IMR-90 (cell line): ENCODE measurements around the gene AOPEP. TPM values are rescaled to one million over a fixed set of nuclear protein-coding genes. Genes with fewer than 3 reads are reported as not detected.

Source experiments
- ATAC-seq: fragments of 200-7000 bp; cut with Tn5 transposase; 2 replicates; pipeline ENCODE4 v1.9.1; 2020; ENCODE audit warnings: low read depth, mild to moderate bottlenecking, moderate library complexity
- BruUV-seq: library from RNA; stranded (reverse); fragments of 400-500 nt; replicated peaks from 2 replicates; lab custom pipeline; 2021; lab: Mats Ljungman, UMichigan
- CTCF ChIA-PET: fragments of 300-600 bp; formaldehyde crosslinking; extraction: SDS; loops from one replicate; lab custom pipeline; 2021; ENCODE audit warnings: antibody characterized with exemption; lab: Yijun Ruan, JAX
- POLR2A ChIA-PET: fragments of 300-600 bp; sonication (Branson Sonifier 250); formaldehyde crosslinking; loops from one replicate; lab custom pipeline; 2022; ENCODE audit warnings: antibody characterized with exemption; ENCODE audit not compliant: unreplicated experiment; lab: Charles Lee
- DNase-seq: peaks from one replicate; pipeline ENCODE4 v3.0.0; 2013
- H2AFZ ChIP-seq: replicated peaks from 2 replicates; pipeline ENCODE3; 2013; ENCODE audit warnings: low read length, mild to moderate bottlenecking; ENCODE audit not compliant: poor library complexity
- H2AK5ac ChIP-seq: 2 replicates; pipeline ENCODE4 v1.6.1; 2013; ENCODE audit warnings: low read depth, low read length, inconsistent platforms
- H2AK9ac ChIP-seq: replicated peaks from 2 replicates; pipeline ENCODE3; 2013; ENCODE audit warnings: mild to moderate bottlenecking, low read depth, low read length, moderate library complexity; ENCODE audit not compliant: poor library complexity
- H2BK120ac ChIP-seq: 2 replicates; pipeline ENCODE4 v1.6.1; 2013; ENCODE audit warnings: low read depth, low read length, inconsistent platforms
- H2BK15ac ChIP-seq: 3 replicates; pipeline ENCODE4 v1.6.1; 2013; ENCODE audit warnings: low read depth, low read length, inconsistent platforms
- H2BK20ac ChIP-seq: 2 replicates; pipeline ENCODE4 v1.6.1; 2013; ENCODE audit warnings: low read depth, mild to moderate bottlenecking, inconsistent platforms, low read length, moderate library complexity
- H2BK5ac ChIP-seq: 2 replicates; pipeline ENCODE4 v1.6.1; 2013; ENCODE audit warnings: mild to moderate bottlenecking, low read depth, low read length, inconsistent platforms; ENCODE audit not compliant: poor library complexity, severe bottlenecking
- H3K14ac ChIP-seq: replicated peaks from 2 replicates; pipeline ENCODE4 v1.6.1; 2013; ENCODE audit warnings: low read depth, low read length, inconsistent platforms
- H3K18ac ChIP-seq: 2 replicates; pipeline ENCODE4 v1.6.1; 2013; ENCODE audit warnings: low read depth, low read length, control low read depth
- H3K23ac ChIP-seq: 2 replicates; pipeline ENCODE4 v1.6.1; 2013; ENCODE audit warnings: low read depth, low read length, inconsistent platforms
- H3K27ac ChIP-seq: 2 replicates; pipeline ENCODE4 v1.5.1; 2013; ENCODE audit warnings: mild to moderate bottlenecking, control low read depth, low read length; ENCODE audit not compliant: insufficient read depth
- H3K27me3 ChIP-seq: 2 replicates; pipeline ENCODE4 v1.6.1; 2013; ENCODE audit warnings: low read length; ENCODE audit not compliant: control insufficient read depth, insufficient read depth
- H3K36me3 ChIP-seq: 2 replicates; pipeline ENCODE4 v1.6.1; 2013; ENCODE audit warnings: low read length, mixed read lengths; ENCODE audit not compliant: control insufficient read depth, insufficient read depth
- H3K4ac ChIP-seq: 2 replicates; pipeline ENCODE4 v1.6.1; 2013; ENCODE audit warnings: low read depth, low read length, inconsistent platforms
- H3K4me1 ChIP-seq: 2 replicates; pipeline ENCODE4 v1.6.1; 2013; ENCODE audit warnings: low read length, mixed read lengths; ENCODE audit not compliant: control insufficient read depth, insufficient read depth
- H3K4me2 ChIP-seq: 2 replicates; pipeline ENCODE4 v1.6.1; 2013; ENCODE audit warnings: low read depth, mild to moderate bottlenecking, control low read depth, low read length, moderate library complexity
- H3K4me3 ChIP-seq: 2 replicates; pipeline ENCODE4 v1.5.1; 2013; ENCODE audit warnings: low read depth, mild to moderate bottlenecking, control low read depth, low read length, moderate library complexity; ENCODE audit not compliant: insufficient read depth
- H3K56ac ChIP-seq: 2 replicates; pipeline ENCODE4 v1.6.1; 2013; ENCODE audit warnings: low read length, inconsistent platforms; ENCODE audit not compliant: insufficient read depth; ENCODE audit errors: extremely low read depth
- H3K79me1 ChIP-seq, 2 experiments: 2 replicates each; pipeline ENCODE4 v1.6.1; 2013; ENCODE audit warnings: low read length in 2 of 2, inconsistent platforms in 1 of 2, low read depth in 1 of 2
- H3K9ac ChIP-seq: 2 replicates; pipeline ENCODE4 v1.6.1; 2013; ENCODE audit warnings: low read depth, low read length, control low read depth
- H3K9me1 ChIP-seq: 2 replicates; pipeline ENCODE4 v1.6.1; 2013; ENCODE audit warnings: low read length, inconsistent platforms; ENCODE audit not compliant: insufficient read depth
- H3K9me3 ChIP-seq: 2 replicates; pipeline ENCODE4 v1.6.1; 2013; ENCODE audit warnings: low read length; ENCODE audit not compliant: control insufficient read depth, insufficient read depth
- H4K20me1 ChIP-seq: 2 replicates; pipeline ENCODE4 v1.6.1; 2013; ENCODE audit warnings: low read length, inconsistent platforms; ENCODE audit not compliant: insufficient read depth
- H4K5ac ChIP-seq: 2 replicates; pipeline ENCODE4 v1.6.1; 2013; ENCODE audit warnings: mild to moderate bottlenecking, low read depth, low read length, control low read depth
- H4K8ac ChIP-seq, 2 experiments: 2 replicates each; pipeline ENCODE4 v1.6.1; 2013; ENCODE audit warnings: low read depth in 2 of 2, low read length in 2 of 2, control low read depth in 1 of 2, inconsistent platforms in 1 of 2
- H4K91ac ChIP-seq: 2 replicates; pipeline ENCODE4 v1.6.1; 2013; ENCODE audit warnings: low read depth, low read length, inconsistent platforms; ENCODE audit not compliant: insufficient read depth
- BHLHE40 ChIP-seq: fragments of 150-350 bp; IDR thresholded peaks from 2 replicates; pipeline ENCODE4 v1.6.1; 2016; ENCODE audit warnings: mild to moderate bottlenecking, low read depth, low read length
- CEBPB ChIP-seq: IDR thresholded peaks from 2 replicates; pipeline ENCODE4 v1.6.1; 2012; ENCODE audit warnings: low read depth, low read length, improper control_type of control experiment
- CHD1 ChIP-seq: IDR thresholded peaks from 2 replicates; pipeline ENCODE4 v1.6.1; 2012; ENCODE audit warnings: low read depth, low read length, improper control_type of control experiment
- CTCF ChIP-seq: conservative IDR thresholded peaks from 2 replicates; pipeline ENCODE4 v1.5.1; 2012; ENCODE audit warnings: mild to moderate bottlenecking, low read depth, low read length, improper control_type of control experiment
- FOS ChIP-seq: fragments of 150-350 bp; IDR thresholded peaks from 2 replicates; pipeline ENCODE4 v1.6.1; 2016; ENCODE audit warnings: low read depth, low read length
- MAFK ChIP-seq: IDR thresholded peaks from 2 replicates; pipeline ENCODE4 v1.6.1; 2012; ENCODE audit warnings: low read depth, low read length, improper control_type of control experiment
- MAZ ChIP-seq: IDR thresholded peaks from 2 replicates; pipeline ENCODE4 v1.6.1; 2012; ENCODE audit warnings: low read depth, mild to moderate bottlenecking, low read length, improper control_type of control experiment, moderate library complexity, borderline replicate concordance
- MXI1 ChIP-seq: IDR thresholded peaks from 2 replicates; pipeline ENCODE4 v1.6.1; 2012; ENCODE audit warnings: low read depth, mild to moderate bottlenecking, low read length, moderate library complexity, borderline replicate concordance
- NFE2L2 ChIP-seq: fragments of 150-350 bp; IDR thresholded peaks from 2 replicates; pipeline ENCODE4 v1.6.1; 2016; ENCODE audit warnings: low read depth, mild to moderate bottlenecking, low read length
- POLR2A ChIP-seq: IDR thresholded peaks from 2 replicates; pipeline ENCODE4 v1.6.1; 2012; ENCODE audit warnings: mild to moderate bottlenecking, low read depth, low read length
- RAD21 ChIP-seq: IDR thresholded peaks from 2 replicates; pipeline ENCODE4 v1.6.1; 2012; ENCODE audit warnings: low read length, improper control_type of control experiment
- RCOR1 ChIP-seq: IDR thresholded peaks from 2 replicates; pipeline ENCODE4 v1.6.1; 2012; ENCODE audit warnings: mild to moderate bottlenecking, low read length, improper control_type of control experiment; ENCODE audit not compliant: insufficient replicate concordance
- SMC3 ChIP-seq: fragments of 150-350 bp; IDR thresholded peaks from 2 replicates; pipeline ENCODE4 v1.6.1; 2016; ENCODE audit warnings: low read depth, mild to moderate bottlenecking, antibody characterized with exemption, low read length, moderate library complexity
- WGBS, 2 experiments: methylation state at CpG; one replicate each; pipeline versions ENCODE4 v1.1.5 to v1.1.7; 2013; ENCODE audit warnings: missing lambda C conversion rate in 2 of 2; ENCODE audit not compliant: insufficient read length in 1 of 2; ENCODE audit errors: extremely low coverage in 2 of 2; 5-methylcytosine and 5-hydroxymethylcytosine counted together
- dilution Hi-C: fragments of 300-500 bp; cut with HindIII; formaldehyde crosslinking; loops from one replicate; pipeline ENCODE4 v1.14.3; 2018; ENCODE audit warnings: low sequenced_read_pairs; ENCODE audit not compliant: unreplicated experiment
- in situ Hi-C: fragments of 300-500 bp; cut with MboI; formaldehyde crosslinking; loops from 3 replicates; pipeline ENCODE4 v1.14.3; 2019; ENCODE audit warnings: low sequenced_read_pairs, inconsistent platforms, mixed read lengths
- intact Hi-C: fragments of 100-400 bp; cut with micrococcal nuclease; formaldehyde crosslinking; loops from 2 replicates; pipeline ENCODE4 v1.10.0; 2022
- polyA plus RNA-seq, 3 experiments: library from polyadenylated mRNA; depleted of rRNA; stranded (reverse); fragments of >200 nt; gene quantifications; 2 replicates each; pipeline ENCODE4 v1.2.3, GENCODE V29; 2012; ENCODE audit warnings: low replicate concordance in 1 of 3
- total RNA-seq: library from RNA; depleted of rRNA; stranded (reverse); fragments of >200 nt; gene quantifications from 2 replicates; pipeline ENCODE4 v1.2.3, GENCODE V29; 2012
- TF ChIP-seq, protein P1 (sequence below): fragments of 150-350 bp; IDR thresholded peaks from 2 replicates; pipeline ENCODE4 v1.6.1; 2017; ENCODE audit warnings: mild to moderate bottlenecking, antibody characterized with exemption, low read length, low read depth
- TF ChIP-seq, protein P2 (sequence below): fragments of 150-350 bp; IDR thresholded peaks from 2 replicates; pipeline ENCODE4 v1.6.1; 2016; ENCODE audit warnings: low read depth, mild to moderate bottlenecking, low read length, moderate library complexity, borderline replicate concordance

Gene AOPEP
- total and polyA plus RNA-seq, 2 of the 4 experiments (the other 2 are of a cell fraction), result 34.9 to 38.7 TPM

- Histone ChIP-seq H4K8ac (no peak overlapping the region), H2BK120ac (no peak overlapping the region), H3K14ac (no peak overlapping the region), H2AFZ (no peak overlapping the region), H2AK5ac (no peak overlapping the region), H3K4me1 (peaks cover 6% of the 10 kb centered on the region), H4K91ac (no peak overlapping the region), H3K27me3 (no peaks in the 10 kb centered on the region), H3K9me3 (no peaks in the 10 kb centered on the region), H3K56ac (no peak overlapping the region), H2BK5ac (no peak overlapping the region), H3K23ac (no peak overlapping the region), H3K4me3 (no peak overlapping the region), H3K79me1 (peaks cover 15 to 22% of the 10 kb centered on the region in 2 experiments; a peak in 3 of 4 replicates), H3K18ac (no peak overlapping the region), H2BK15ac (no peak overlapping the region), H3K36me3 (peaks cover 8% of the 10 kb centered on the region; the same call in 1 of the 2 replicates), H2AK9ac (no peak overlapping the region), H3K4me2 (no peak overlapping the region), H3K4ac (no peak overlapping the region), H3K27ac (no peak overlapping the region), H3K9ac (no peak overlapping the region), H3K9me1 (peaks cover 9% of the 10 kb centered on the region; the same call in 1 of the 2 replicates), H2BK20ac (no peak overlapping the region), H4K20me1 (no peaks in the 10 kb centered on the region), H4K5ac (no peak overlapping the region)
- TF ChIP-seq, protein P1, sequence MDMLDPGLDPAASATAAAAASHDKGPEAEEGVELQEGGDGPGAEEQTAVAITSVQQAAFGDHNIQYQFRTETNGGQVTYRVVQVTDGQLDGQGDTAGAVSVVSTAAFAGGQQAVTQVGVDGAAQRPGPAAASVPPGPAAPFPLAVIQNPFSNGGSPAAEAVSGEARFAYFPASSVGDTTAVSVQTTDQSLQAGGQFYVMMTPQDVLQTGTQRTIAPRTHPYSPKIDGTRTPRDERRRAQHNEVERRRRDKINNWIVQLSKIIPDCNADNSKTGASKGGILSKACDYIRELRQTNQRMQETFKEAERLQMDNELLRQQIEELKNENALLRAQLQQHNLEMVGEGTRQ, result no peak
- TF ChIP-seq CTCF, result no peak
- TF ChIP-seq NFE2L2, result no peak
- TF ChIP-seq, protein P2, sequence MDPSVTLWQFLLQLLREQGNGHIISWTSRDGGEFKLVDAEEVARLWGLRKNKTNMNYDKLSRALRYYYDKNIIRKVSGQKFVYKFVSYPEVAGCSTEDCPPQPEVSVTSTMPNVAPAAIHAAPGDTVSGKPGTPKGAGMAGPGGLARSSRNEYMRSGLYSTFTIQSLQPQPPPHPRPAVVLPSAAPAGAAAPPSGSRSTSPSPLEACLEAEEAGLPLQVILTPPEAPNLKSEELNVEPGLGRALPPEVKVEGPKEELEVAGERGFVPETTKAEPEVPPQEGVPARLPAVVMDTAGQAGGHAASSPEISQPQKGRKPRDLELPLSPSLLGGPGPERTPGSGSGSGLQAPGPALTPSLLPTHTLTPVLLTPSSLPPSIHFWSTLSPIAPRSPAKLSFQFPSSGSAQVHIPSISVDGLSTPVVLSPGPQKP, result no peak
- no peak for TF ChIP-seq BHLHE40
- no peak for TF ChIP-seq MAZ
- TF ChIP-seq RCOR1, result no peak
- no peak for TF ChIP-seq POLR2A
- TF ChIP-seq CHD1, result no peak
- TF ChIP-seq CEBPB, result no peak
- TF ChIP-seq MXI1, result no peak
- no peak for TF ChIP-seq RAD21
- no peak for TF ChIP-seq FOS
- no peak for TF ChIP-seq MAFK
- no peak for TF ChIP-seq SMC3
- dilution Hi-C loops, result no loop called here
- ChIA-PET CTCF (no interaction called here), POLR2A (no interaction called here)
- DNase-seq (no peak), ATAC-seq (no peak)
- BruUV-seq, result no TSS peak
- in situ Hi-C loops, result no loop called here
- no CpG with 5 or more reads among the region's 1 CpG for WGBS, 2 experiments
- intact Hi-C loops, result no loop called here
Observed at GRCh38 chr9:94758880-94759279, 32.4 kb downstream of the AOPEP start.
